Ecto neural progenitor cell (in vitro differentiated cells): ENCODE measurements around the gene PPIP5K1.
A peak's percentile ranks its signal among the peaks of the same experiment; 100 is the strongest.
"Not testable (repeated sequence)": the region's sequence is repeated elsewhere in the genome, so short reads cannot be mapped to it uniquely, and the experiment has no call there.

Experiments used
- DNase-seq: peaks from one replicate; pipeline ENCODE4 v3.0.0-alpha.2; 2018; ENCODE audit warnings: low spot score

Gene PPIP5K1

DNA sequence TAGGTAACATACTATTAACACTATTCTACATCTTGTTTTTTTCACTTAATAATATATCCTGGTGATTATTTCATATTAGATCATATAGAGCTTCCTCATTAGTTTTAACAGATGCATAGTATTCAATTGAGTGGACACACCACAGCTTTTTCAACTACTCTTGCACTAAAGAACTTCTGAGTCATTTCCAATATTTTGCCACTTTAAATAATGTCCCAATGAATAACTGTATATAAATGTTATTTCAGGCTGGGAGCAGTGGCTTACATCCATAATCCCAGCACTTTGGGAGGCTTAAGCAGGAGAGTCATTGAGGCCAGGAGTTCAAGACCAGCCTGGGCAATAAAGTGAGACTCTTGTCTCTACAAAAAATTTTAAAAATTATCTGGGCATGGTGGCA lies 45.7 kb downstream of the PPIP5K1 start:
- DNase-seq = no peak

DNA sequence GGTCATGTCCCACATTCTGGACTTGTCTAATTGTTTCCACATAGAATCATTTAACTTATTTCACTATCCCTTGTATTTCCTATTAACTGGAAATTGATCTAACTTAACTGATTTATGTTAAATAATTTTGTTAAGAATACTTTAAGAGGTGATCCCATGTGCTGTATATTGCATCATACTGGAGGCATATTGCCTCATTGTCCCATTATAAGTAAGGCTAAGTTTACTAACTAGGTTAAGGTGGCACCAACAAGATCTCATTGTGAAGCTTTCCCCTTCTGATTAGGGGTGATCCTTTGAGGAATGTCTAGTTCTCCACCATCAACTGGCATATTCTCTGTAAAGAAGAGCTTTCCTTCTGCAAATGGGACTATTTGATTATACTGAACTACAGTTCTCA lies 48.2 kb downstream of the PPIP5K1 start:
- no peak for DNase-seq

DNA sequence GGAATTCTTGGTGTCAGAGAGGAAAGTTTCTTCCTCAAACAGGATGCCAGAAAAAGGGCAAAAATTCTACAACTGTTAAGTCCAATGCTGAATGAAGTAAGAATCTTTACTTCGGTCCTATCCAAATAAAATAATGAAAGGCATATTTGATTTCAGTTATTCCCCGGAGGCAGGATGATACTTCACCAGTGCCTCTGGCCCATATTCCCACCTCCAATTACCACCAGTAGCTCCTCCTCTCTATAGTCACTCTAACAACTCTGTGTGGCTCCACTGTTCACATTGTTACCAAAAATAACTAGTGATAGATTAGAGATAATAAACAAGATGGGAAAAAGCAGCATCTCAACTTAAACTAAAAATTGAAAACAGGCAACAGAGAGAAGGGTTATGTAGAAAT lies 51.9 kb downstream of the PPIP5K1 start:
- DNase-seq = no peak

DNA sequence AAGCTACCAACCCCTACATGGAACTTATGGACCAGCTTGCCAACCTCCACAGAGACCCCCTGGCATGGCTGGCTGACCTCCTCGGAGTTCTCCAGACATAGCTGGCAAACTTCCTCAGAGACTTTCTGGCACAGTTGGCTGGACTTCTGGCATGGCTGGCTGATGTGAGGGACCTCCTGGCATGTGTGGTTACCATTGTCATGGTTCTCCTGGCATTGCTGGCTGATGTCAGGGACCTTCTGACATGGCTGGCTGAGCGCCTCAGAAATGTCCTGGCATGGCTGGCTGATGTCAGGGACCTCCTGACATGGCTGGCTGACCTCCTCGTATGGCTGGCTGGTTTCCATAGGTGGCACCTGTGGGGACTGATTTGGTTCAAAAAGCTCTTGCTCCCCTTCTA lies 55.1 kb downstream of the PPIP5K1 start:
- no peak for DNase-seq

DNA sequence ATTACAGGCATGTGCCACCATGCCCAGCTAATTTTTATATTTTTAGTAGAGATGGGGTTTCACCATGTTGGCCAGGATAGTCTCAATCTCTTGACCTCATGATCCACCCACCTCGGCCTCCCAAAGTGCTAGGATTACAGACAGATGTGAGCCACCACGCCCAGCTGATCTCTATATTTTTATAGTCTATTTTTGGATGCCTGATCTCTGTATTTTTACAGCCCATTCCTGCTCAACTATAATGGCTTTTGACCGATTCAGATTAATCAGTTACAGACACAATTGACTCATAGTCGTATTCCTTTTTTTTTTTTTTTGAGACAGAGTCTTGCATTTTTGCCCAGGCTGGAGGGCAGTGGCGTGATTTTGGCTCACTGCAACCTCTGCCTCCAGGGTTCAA lies 57.2 kb downstream of the PPIP5K1 start:
- not testable (repeated sequence) for DNase-seq

DNA sequence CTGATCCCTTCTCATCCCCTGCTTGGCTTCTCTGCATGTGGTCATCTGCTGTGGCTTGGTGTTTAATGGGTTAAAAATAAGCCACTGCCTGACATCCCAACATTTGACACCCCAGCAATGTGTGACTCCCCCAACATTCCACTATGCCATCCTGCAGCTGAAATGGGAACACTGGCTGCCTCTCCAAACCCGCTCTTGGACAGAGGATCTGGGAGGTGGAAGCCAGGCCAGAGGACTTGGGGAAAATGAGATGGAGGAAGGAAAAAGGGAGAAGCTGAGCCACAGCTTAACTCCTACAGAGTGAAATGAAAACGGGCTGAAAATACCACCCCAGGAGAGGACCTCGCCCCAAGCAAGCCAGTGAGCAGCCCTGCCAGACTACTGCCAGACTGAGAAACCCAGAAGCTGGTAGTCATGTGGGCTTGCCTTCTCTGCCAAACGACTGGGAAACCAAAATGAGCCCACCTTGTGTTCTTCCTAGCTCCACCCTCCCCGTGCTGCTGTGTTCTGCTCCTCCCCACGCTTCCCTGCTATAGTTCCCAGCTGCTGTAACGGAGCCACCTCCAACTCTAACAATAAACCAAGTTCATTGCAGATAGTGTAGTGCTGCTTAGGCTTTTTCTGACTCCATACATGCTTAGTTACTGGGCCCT lies 58.9 kb downstream of the PPIP5K1 start:
- no peak for DNase-seq

DNA sequence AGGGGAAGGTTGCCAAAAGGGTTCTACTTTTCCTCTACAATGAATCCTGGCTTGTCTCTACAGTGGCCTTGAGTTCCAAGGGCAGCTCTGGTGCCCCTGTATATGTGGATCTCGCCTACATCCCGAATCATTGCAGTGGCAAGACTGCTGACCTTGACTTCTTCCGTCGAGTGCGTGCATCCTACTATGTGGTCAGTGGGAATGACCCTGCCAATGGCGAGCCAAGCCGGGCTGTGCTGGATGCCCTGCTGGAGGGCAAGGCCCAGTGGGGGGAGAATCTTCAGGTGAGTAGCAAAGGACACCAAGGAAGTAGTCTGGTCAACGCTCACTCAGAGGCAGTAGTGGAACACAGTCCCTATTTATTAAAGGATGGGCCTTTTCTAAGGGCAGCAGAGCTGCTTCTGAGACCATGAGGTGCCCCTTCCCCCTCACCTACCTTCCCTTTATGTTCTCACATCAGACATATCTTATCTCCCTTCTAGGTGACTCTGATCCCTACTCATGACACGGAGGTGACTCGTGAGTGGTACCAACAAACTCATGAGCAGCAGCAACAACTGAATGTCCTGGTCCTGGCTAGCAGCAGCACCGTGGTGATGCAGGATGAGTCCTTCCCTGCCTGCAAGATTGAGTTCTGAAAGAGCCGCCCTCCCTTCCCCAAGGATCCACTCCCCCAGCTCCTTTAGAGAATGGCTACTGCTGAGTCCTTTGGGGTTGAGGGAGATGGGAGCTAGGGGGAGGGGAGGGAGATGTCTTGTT lies 60.2 kb downstream of the PPIP5K1 start:
- no peak for DNase-seq

DNA sequence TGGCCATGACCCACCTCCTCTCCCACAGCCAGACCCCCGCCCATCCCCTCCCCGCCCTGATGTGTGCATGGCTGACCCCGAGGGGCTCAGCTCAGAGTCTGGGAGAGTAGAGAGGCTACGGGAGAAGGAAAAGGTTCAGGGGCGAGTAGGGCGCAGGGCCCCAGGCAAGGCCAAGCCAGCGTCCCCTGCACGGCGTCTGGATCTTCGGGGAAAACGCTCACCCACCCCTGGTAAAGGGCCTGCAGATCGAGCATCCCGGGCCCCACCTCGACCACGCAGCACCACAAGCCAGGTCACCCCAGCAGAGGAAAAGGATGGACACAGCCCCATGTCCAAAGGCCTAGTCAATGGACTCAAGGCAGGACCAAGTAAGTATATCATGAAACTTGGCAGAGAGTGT lies 60.9 kb downstream of the PPIP5K1 start:
- DNase-seq = no peak

DNA sequence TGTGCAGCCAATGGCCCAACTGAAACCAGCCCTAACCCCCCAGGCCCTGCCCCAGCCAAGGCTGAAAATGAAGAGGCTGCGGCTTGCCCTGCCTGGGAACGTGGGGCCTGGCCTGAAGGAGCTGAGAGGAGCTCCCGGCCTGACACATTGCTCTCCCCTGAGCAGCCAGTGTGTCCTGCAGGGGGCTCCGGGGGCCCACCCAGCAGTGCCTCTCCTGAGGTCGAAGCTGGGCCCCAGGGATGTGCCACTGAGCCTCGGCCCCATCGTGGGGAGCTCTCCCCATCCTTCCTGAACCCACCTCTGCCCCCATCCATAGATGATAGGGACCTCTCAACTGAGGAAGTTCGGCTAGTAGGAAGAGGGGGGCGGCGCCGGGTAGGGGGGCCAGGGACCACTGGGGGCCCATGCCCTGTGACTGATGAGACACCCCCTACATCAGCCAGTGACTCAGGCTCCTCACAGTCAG lies 61.4 kb downstream of the PPIP5K1 start:
- DNase-seq = no peak

DNA sequence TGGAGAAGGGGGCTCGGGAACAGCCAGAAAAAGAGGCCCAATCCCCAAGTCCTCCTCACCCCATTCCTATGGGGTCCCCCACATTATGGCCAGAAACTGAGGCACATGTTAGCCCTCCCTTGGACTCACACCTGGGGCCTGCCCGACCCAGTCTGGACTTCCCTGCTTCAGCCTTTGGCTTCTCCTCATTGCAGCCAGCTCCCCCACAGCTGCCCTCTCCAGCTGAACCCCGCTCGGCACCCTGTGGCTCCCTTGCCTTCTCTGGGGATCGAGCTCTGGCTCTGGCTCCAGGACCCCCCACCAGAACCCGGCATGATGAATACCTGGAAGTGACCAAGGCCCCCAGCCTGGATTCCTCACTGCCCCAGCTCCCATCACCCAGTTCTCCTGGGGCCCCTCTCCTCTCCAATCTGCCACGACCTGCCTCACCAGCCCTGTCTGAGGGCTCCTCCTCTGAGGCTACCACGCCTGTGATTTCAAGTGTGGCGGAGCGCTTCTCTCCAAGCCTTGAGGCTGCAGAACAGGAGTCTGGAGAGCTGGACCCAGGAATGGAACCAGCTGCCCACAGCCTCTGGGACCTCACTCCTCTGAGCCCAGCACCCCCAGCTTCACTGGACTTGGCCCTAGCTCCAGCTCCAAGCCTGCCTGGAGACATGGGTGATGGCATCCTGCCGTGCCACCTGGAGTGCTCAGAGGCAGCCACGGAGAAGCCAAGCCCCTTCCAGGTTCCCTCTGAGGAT lies 62.0 kb downstream of the PPIP5K1 start:
- no peak for DNase-seq

DNA sequence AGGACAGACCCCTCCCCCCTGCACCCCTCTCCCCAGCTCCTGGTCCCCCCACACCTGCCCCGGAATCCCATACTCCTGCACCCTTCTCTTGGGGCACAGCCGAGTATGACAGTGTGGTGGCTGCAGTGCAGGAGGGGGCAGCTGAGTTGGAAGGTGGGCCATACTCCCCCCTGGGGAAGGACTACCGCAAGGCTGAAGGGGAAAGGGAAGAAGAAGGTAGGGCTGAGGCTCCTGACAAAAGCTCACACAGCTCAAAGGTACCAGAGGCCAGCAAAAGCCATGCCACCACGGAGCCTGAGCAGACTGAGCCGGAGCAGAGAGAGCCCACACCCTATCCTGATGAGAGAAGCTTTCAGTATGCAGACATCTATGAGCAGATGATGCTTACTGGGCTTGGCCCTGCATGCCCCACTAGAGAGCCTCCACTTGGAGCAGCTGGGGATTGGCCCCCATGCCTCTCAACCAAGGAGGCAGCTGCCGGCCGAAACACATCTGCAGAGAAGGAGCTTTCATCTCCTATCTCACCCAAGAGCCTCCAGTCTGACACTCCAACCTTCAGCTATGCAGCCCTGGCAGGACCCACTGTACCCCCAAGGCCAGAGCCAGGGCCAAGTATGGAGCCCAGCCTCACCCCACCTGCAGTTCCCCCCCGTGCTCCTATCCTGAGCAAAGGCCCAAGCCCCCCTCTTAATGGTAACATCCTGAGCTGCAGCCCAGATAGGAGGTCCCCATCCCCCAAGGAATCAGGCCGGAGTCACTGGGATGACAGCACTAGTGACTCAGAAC lies 62.8 kb downstream of the PPIP5K1 start:
- no peak for DNase-seq

DNA sequence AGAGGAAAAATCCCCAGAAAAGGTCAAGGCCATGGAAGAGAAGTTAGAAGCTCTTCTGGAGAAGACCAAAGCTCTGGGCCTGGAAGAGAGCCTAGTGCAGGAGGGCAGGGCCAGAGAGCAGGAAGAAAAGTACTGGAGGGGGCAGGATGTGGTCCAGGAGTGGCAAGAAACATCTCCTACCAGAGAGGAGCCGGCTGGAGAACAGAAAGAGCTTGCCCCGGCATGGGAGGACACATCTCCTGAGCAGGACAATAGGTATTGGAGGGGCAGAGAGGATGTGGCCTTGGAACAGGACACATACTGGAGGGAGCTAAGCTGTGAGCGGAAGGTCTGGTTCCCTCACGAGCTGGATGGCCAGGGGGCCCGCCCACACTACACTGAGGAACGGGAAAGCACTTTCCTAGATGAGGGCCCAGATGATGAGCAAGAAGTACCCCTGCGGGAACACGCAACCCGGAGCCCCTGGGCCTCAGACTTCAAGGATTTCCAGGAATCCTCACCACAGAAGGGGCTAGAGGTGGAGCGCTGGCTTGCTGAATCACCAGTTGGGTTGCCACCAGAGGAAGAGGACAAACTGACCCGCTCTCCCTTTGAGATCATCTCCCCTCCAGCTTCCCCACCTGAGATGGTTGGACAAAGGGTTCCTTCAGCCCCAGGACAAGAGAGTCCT lies 63.6 kb downstream of the PPIP5K1 start:
- DNase-seq = no peak

DNA sequence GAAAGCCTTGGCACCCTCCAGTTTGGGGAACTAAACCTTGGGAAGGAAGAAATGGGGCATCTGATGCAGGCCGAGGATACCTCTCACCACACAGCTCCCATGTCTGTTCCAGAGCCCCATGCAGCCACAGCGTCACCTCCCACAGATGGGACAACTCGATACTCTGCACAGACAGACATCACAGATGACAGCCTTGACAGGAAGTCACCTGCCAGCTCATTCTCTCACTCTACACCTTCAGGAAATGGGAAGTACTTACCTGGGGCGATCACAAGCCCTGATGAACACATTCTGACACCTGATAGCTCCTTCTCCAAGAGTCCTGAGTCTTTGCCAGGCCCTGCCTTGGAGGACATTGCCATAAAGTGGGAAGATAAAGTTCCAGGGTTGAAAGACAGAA lies 64.9 kb downstream of the PPIP5K1 start:
- DNase-seq = no peak

DNA sequence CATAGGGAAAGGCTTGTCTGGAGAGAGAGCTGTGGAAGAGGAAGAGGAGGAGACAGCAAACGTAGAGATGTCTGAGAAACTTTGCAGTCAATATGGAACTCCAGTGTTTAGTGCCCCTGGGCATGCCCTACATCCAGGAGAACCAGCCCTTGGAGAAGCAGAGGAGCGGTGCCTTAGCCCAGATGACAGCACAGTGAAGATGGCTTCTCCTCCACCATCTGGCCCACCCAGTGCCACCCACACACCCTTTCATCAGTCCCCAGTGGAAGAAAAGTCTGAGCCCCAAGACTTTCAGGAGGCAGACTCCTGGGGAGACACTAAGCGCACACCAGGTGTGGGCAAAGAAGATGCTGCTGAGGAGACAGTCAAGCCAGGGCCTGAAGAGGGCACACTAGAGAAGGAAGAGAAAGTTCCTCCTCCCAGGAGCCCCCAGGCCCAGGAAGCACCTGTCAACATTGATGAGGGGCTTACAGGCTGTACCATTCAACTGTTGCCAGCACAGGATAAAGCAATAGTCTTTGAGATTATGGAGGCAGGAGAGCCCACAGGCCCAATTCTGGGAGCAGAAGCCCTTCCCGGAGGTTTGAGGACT lies 65.7 kb downstream of the PPIP5K1 start:
- DNase-seq = no peak

DNA sequence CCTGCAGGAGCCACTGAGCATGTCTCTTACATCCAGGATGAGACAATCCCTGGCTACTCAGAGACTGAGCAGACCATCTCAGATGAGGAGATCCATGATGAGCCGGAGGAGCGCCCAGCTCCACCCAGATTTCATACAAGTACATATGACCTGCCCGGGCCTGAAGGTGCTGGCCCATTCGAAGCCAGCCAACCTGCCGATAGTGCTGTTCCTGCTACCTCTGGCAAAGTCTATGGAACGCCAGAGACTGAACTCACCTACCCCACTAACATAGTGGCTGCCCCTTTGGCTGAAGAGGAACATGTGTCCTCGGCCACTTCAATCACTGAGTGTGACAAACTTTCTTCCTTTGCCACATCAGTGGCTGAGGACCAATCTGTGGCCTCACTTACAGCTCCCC lies 66.4 kb downstream of the PPIP5K1 start:
- no peak for DNase-seq

DNA sequence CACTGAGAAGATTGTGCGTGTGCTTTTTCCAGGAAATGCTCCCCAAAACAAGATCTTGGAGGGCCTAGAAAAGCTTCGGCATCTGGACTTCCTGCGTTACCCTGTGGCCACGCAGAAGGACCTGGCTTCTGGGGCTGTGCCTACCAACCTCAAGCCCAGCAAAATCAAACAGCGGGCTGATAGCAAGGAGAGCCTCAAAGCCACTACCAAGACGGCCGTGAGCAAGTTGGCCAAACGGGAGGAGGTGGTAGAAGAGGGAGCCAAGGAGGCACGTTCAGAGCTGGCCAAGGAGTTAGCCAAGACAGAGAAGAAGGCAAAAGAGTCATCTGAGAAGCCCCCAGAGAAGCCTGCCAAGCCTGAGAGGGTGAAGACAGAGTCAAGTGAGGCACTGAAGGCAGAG lies 67.8 kb downstream of the PPIP5K1 start:
- DNase-seq = no peak

DNA sequence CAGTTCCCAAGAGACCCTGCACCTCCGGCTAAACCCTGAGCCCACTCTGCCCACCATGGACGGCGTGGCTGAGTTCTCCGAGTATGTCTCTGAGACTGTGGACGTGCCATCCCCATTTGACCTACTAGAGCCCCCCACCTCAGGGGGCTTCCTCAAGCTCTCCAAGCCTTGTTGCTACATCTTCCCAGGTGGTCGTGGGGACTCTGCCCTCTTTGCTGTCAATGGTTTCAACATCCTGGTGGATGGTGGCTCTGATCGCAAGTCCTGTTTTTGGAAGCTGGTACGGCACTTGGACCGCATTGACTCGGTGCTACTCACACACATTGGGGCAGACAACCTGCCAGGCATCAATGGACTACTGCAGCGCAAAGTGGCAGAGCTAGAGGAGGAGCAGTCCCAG lies 68.6 kb downstream of the PPIP5K1 start:
- no peak for DNase-seq

DNA sequence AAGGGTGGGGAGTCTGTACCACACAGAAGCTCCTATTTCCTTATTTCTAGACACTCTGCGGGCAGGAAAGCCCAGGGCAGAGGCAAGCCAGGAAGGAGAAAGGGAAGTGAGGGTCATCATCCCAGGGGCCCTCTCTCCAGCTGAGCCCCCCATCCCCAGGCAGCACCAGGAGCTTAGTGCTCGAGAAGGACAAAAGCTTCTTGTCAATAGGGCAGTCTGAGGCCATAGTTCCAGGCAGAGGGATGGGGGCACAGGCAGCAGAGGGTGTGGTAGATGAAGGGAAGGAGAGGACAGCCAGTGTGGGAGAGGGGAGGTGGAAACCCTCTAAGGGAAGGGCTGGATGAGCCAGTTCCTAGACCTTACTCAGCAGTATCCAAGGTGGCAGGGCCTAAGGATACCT lies 69.9 kb downstream of the PPIP5K1 start:
- no peak for DNase-seq

DNA sequence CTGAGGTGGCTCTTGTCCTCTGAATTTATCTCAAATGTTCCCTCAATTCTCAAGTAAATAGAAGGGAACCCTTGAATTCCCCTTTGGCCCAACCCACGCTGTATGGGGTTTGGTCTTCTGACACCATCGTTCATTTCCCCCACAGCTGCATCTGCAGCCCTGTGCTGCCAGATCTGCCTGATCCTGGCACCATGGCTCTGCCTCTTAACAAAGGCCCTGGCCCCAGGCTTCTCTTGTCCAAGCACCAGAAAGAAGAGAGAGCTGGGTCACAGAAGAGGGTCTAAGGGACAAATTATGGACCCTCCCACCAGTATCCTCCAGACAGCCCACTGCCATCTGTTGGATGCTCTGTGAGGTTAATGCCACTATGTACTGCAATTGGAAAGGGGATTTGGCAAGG lies 70.8 kb downstream of the PPIP5K1 start:
- DNase-seq = no peak

DNA sequence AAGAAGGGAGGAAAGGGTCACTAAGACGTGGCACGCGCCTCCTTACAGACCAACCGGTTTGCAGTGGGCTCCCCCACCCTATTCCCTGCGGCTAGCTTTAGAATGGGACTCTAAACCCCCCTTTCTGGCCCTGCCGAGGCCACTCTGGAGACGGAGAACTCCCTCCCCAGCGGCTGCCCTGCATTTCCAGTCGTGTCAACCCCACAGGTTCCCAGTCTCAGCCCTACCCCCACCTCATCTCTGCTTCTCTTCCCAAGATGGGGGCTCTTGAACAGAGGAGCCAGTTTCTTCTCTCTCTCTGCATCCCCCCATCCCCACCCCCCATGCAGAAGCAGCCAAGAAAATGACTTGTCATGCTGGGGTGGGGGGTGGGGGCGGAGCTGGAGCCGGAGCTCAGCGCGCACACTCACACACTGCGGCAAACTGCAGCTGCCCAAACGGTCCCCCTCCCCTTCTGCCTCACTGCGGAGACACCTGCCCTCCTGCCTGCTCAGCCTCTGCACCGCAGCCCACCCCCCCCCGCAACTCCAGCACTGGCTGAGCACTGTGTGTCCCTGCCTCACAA lies 71.7 kb downstream of the PPIP5K1 start:
- DNase-seq = peak; percentile 69
